ENCODE data around the gene PUM2.

DNA sequence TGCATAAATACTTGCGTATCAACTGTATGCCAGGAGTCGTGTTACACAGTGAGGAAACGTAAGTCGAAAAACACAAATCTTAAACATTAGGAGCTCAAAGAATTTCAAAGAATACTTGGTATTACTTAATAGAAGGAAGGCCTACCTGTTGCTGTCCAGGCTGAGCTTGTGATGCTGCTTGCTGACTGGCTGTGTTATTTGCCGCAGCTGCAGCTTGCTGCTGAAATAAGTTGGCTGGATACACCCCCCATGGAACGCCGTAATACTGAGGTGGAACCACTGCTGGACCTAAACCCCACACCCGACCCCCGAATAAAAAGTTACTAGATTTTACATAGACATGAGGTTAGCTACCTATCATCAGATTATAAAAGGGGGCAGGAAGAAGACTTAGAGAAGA, 56.4 kb downstream of the PUM2 start:
- TF ChIP-seq EZH2 (IDR thresholded peaks at IDR 0.05; ENCODE audit: insufficient read depth, poor library complexity, severe bottlenecking) (no peak), EZH2phosphoT487 (IDR thresholded peaks at IDR 0.05; ENCODE audit: insufficient read depth, low read depth) (no peak)

Data from GM23248 (cell line).